GM19238 (cell line): ENCODE measurements around the gene CENPP.
"Not testable (repeated sequence)": the region's sequence is repeated elsewhere in the genome, so short reads cannot be mapped to it uniquely, and the experiment has no call there.

Experiments used
- DNase-seq: peaks from one replicate; pipeline ENCODE4 v3.0.0; 2011; ENCODE audit warnings: low spot score; ENCODE audit not compliant: insufficient read length

Gene CENPP

DNA sequence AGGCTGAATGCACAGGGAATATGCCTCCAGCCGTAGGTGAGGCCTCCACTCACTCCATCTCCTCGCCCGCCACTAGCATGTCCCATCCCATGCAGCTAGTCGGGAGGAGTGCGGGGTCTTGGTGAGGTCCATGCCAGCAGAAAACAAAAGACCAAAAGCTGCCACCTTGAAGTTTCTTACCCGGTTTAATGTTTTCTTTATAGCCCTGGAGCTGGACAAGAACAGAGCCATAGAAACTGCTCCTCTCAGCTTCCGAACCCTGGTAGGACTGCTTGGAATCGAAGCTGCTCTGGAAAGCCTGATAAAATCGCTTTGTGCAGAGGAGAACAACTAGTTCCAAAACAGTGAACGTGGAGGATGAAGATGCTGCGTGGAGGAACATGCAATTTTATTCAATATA lies 287.1 kb downstream of the CENPP start:
- no peak for DNase-seq

DNA sequence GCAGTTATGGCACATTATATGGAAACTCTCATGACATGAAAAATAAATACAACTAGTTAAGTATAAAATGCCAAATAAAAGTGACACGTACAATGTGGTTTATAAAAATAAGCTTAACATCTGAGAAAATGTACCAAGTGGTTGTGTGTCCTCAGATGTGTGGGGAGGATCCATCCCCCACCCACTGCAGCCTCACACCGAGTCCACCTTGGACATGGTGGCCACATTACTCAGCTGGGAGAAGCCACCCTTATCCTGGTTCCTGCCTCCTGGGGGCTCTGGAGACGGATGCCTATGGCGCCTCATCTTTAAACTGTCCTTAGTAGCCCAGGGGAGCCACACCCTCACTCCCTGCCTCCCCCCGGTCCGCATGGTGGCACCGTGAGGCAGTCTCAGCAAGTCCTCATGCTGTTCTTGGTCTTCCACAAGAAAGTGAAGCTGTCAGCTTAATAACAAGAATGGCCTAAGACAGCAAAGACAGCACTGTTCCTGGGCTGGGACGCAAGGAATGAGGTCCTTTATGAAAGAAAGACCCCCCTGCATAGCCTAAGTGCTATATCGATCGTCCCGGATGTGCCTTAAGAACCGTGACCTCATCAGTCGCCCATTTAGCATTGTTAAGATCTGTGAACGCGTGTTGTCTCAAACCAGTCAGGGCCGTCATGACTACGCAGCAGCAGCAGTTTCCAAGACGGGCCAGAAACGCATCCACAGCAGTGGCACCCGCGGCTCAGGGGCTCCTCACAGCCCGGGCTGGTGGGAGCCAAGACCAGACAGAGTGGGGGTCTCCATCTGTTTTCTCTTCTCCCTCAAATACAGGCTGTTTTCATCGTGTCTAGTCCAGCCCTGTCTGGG lies 287.7 kb downstream of the CENPP start:
- no peak for DNase-seq

DNA sequence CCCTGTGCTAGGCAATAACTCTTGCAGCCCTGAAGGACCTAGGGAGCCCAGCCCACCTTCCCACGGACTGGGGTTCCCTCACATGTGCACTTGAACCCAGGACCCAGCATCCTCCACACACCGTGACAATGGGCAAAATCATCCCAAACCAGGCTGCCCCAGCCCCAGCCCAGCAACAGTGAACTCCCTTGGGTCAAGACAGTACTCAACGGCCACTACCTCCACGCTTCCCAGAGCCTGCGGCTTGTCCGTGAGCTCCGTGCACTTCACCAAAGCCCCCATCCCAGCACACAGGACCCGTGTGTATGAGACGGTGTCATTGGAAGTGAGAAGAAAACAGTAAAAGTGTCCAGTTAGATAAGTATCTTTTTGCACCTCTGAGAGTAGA lies 288.4 kb downstream of the CENPP start:
- DNase-seq: no peak

DNA sequence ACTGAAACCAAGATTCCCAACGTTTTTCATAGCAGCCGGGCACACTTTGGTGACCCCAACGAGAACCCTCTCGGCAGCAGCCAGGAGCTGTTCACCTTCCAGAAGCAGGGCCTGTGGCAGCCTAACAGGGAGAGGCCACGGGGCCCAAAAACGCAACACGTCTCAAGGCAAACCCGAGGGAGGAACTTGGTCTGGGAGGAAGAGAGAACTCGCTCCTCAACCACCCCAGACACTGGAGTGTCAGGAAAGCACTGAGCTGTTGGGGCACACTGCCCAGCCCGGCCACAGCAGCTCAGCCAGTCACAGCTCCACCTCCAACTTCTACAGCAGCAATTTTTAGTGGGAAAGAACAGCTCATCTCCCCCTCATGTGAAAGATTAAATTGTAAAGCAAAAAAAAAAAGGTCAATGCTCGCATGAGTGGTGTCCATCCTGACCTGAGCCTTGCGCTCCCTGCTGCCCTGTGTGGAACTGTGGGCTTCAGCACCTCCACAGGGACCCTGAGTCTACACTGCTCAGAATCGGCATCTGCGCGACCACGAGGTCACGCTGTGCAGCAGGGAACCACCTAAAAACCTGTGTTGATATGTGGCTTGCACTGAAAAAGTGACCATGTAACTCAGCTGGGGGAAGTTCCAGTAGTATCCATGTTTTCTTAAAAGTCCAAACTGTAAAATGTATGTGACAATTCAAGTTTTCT lies 289.2 kb downstream of the CENPP start:
- DNase-seq: no peak

DNA sequence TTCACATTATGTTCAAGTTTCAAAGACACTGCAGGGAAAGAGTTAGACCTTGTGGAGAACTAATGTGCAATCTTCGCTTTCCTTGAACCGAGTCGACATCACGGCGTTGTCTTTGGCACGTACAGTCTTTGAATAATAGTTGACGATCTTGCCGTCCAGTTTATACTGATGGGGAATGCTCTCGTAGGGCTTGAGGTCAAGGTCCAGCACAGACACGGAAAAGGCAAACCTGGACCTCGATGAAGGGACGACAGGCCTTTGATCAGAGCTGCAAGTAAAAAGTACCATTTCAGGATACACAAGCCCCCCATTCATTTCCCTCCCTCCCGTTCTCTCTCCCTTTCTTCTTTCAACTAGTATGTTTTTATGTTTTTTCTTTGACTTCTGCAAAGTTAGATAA lies 290.0 kb downstream of the CENPP start:
- no peak for DNase-seq

DNA sequence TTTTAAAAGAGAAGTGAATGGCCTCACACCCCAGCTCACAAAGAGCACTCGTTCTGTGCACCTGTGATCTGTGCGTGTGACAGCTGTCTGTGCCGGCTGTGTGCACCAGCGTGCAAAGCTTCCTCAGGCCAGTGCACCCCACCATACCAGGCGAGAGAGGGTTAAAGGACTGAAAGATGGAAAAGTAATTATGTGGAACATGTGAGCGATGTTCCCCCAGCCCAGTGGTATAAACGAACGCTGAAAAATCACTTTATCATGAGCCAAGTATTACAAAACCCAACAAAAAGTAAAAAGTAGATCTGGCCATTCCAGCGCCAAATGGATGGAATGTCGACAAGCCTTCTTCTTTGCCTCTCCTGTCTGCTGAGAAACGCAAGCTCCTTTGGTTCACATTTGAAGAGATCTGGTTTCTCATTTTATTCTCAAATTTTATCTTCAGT lies 290.5 kb downstream of the CENPP start:
- DNase-seq: no peak

DNA sequence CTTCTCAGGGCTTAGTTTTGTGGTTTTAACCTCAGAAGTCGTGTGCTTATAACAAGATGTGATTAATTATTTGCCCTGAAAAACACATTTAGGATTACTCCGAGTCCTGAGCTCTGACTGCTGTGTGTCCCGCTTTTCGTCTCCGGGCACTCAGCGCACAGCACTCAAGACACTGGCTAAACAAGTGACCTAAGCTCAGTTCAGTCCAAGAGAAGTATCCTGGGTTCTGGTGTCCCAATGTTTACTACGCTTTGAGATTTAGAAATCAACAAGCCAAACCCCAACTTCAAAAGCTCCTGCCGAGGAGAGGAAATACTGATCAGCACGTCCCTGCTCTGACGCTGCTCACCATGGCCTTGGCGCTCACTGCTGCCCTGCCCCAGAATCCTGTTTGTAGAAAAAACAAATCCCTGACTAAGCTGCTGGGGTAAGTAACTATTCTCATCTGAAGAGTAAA lies 290.9 kb downstream of the CENPP start:
- DNase-seq: no peak

DNA sequence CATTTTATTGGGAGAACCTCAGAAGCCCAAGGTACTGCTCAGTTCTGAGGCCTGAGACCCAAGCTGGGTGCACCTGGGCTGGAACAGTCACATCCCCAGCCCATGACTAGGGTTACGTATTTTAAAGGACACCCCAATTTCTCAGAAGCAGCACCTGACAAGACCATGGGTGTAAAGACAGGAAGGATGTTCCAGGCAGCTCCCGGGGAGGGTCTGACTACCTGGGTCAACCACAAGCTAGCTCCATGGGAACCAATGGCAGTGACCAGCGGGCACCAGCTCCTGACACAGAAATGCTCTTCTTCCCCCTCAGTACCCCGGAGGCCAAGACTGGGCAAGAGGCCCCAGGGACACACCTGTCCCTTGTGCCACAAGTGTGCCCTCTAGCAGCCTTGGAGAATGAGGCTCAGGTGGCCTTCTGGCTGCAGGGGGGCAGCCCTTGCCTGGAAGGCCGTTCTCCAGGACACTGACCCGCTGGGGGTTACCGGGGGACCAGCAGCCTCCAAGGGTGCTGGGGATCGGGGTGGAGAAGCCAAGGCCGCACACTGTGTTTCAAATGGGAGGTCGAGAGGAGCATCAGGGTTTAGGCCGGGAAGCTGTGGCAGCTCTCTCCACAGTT lies 291.6 kb downstream of the CENPP start:
- no peak for DNase-seq

DNA sequence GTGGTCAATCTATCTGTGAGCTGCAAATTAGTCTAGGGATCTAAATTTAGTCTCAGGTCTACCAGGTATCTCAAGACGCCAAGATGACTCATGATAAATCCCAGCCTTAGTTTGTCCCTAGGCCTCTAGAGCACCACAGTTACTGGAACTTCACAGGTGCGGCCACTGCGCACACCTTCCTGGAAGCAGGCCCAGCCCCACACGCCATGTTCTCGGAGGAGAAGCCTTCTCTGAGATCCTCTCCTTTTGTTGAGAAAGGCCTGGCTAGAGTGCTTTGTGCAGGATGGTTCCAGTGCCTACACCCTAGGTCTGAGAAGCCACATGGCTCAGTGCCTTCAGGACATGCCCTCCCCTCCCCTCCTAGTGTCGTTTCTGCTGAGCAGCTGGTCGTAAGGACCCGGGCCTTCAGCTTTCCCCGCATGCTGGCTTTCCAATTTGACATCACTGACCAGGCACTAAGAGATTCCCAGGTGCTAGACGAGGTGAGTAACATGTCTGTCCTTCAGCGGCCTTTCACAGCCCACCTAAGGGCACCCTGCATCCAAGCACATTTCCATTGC lies 292.3 kb downstream of the CENPP start:
- no peak for DNase-seq

DNA sequence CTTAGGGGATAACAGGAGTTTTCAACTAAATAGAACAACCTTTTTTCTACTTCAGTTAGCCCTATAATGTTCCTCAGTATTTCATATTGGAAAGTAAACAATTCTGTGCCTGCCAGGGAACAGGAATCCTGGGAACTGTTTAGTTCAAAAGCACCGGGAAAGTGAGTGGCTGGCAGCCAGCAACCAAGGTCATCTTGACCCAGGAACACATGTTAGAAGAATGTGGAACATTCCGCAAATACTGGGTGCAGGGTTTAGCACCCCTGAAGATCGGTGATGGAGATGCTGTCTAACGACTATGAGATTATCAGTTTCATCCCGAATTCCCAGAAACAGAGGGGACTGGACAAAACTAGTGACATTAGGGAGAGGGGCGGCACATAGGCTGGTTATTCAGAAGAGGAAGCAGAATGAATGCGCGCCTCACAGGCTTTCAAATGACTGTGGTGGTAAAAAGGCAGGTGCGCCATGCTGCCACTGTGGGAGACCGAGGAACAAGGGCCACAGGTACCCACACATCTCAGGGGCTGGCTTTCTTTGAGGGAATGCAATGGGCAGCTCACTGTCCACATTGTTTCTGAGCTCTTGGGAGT lies 293.0 kb downstream of the CENPP start:
- no peak for DNase-seq

DNA sequence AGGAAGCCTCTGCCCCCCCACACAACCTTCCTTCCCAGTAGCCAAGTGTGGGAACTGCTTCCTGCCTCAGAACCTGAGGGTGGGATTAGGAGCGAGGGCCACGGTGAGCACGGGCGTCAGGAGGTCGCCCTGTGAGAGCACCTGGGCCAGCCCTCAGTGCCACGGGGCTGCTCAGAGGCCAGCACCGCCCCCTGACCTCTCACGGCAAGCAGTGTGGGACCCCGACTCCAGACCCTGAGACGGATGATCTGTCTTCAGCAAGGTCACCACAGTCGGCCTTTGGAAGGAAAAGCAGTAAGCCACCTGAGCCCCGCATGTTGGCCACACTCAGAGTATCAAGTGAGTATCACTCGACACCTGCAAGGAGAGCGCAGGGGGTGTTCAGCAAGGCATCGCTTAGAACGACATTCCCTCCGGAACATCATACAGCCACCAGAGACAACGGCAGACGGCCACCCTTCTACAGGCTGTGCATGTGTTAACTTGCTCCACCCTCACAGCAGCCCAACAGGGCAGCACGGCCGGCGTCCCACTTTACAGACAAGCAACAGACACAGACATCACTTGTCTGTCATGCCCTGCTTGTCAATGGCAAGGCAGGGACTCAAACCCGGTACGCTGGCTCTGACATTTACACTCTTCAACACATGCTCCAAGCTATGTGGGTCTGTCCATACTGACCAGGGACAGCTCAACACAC lies 294.0 kb downstream of the CENPP start:
- DNase-seq: no peak

DNA sequence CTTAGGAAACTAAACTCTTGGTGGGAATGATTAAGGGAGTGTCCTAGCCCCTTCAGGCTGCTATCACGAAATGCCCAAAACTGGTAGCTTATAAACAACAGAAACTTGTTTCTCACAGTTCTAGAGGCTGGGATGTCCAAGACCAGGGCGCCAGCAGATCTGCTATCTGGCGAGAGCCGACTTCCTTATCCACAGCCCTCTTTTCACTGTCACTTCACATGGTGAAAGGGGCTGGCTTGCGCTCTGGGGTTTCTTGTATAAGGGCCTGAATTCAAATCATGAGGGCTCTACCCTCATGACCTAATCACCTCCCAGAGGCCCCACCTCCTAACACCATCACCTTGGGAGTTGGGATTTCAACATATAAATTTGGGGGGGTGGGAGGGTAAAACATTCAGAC lies 295.1 kb downstream of the CENPP start:
- DNase-seq: no peak

DNA sequence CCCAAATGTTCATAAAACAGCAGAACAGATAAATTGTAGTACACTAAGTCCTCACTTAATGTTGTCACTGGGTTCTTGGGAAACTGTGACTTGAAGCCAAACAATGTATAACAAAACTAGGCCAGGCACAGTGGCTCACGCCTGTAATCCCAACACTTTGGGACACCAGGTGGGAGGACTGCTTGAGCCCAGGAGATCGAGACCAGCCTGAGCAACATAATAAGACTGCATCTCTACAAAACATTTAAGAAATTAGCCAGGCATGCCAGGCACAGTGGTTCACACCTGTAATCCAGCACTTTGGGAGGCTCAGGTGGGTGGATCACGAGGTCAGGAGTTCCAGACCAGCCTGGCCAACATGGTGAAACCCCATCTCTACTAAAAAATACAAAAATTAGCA lies 298.2 kb downstream of the CENPP start:
- DNase-seq: not testable (repeated sequence)

DNA sequence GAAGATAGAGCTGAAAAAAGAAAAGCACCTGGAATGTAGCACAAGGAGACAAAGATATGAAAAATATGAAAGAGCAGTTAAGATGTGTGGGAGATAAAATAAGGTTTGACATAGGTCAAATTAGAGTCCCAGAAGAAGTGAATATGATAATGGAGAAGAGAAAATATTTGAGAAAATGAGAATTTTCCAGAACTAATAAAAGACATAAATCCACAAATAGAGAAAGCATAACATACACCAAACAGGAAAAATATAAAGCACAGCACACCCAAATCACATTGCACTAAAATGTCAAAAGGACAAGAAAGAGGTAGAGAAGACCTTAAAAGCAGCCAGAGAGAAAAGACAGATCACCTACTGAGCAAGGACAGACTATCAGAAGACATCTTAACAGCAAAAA lies 300.7 kb downstream of the CENPP start:
- DNase-seq: no peak

DNA sequence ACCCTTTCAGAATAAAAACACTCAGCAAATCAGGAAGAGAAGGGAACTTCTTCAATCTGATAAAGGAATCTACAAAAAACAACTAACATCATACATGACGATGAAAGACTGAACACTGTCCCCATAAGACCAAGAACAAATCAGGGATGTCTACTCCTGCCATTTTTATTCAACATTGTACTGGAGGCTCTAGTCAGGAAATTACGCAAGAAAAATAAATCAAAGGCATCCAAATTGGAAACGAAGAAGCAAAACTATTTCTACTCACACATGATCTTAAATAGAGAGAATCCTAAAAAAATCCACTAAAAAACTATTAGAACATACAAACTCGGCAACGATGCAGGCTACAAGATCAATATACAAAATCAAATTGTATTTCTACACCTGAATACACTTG lies 301.9 kb downstream of the CENPP start:
- no peak for DNase-seq

DNA sequence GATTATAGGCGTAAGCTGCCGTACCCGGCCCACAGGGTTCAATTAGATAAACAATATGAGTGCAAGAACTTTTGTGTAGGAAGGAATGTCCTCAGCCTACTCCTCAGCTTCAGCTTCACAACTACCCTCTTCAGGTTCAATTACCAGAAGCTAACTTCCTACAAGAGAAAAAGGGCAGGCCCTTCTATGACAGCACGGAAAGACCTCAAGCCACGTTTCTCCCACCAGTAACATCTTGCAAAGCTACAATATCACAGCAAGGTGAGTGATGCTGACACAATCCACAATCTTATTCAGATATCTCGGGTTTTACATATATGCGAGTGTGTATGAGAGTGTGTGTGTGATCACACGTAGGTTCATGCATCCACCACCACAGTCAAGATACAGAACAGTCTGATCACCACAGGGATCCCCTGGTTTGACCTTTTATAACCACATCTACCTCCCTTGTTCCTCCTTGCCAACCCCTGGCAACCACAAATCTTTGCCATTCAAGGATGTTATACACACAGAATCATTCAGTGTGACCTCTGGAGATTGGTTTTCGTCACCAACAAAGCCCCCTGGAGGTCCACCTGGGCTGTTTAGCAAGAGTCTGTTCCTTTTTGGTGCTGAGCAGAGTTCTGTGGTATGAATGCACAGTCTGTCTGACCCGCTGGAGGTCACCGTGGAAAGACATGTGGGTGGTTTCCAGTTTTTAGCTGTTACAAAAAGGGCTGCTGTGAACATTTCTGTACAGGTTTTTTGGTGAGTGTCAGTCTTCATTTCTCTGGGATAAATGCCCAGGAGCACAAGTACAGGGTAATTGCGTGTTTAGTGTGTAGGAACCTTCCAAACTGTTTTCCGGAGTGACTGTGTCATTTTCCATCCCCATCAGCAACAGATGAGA lies 305.9 kb downstream of the CENPP start:
- no peak for DNase-seq

DNA sequence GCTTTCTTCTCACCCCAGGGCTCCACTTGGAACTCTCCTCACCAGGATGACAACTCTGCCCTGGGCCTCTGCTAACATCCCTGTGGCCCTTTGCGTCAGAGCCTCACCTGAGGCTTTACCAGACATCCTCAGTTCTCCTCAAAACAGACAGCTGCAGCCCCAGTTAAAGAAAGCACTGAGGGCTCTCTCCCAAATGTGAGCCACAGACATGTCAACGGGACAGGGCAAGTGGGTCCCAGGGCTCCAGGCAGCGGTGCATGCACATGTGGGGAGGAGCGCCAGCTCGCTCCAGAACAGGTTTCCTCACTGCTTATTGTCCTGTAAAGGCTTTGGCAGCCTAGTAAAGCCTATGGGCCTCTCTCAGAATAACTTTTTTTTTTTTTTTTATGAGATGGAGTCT lies 306.9 kb downstream of the CENPP start:
- no peak for DNase-seq

DNA sequence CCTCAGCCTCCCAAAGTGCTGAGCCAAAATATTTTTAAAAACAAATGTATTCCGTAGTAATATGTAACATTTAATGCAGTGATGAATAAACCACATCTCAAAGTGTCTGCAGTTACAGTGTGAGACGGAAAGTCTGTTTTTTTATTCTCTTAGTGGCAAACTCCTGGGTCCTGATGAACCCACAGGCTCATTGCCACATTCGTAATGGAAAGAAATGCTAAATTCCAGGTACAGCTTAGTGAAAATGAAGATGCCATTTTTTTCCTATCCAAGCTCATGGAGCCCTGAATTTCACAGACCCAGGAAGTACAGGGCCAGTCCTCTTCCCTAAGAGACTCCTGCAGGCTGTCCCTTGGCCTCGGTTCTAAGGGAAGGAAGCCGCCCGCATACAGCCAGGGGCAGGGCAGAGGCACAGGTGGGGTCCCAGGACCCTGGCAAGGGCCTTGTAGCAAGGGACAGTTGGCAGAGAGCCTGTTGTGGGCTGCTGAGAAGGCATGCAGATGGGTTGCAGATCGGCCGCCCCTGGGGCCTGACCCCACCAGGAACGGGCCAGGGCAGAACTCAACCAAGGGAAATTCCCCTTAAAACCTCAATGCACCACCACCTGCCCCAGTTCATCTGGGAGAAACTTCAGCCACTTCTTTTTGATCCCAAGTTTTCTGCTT lies 308.0 kb downstream of the CENPP start:
- DNase-seq: no peak
